PC-3 (cell line): Measurements from ENCODE around the gene TRIM34.

Source experiments
- EZH2 ChIP-seq: fragments of 300-600 bp; sonication (generic); IDR thresholded peaks from one replicate; pipeline ENCODE4 v1.6.1; 2017; ENCODE audit warnings: antibody characterized with exemption, mild to moderate bottlenecking, low read length; ENCODE audit not compliant: unreplicated experiment
- TF ChIP-seq, protein P1 (sequence below): fragments of 300-600 bp; sonication (generic); conservative IDR thresholded peaks from 2 replicates; pipeline ENCODE4 v1.5.1; 2017; ENCODE audit warnings: antibody characterized with exemption, low read depth, mild to moderate bottlenecking, low read length

DNA sequence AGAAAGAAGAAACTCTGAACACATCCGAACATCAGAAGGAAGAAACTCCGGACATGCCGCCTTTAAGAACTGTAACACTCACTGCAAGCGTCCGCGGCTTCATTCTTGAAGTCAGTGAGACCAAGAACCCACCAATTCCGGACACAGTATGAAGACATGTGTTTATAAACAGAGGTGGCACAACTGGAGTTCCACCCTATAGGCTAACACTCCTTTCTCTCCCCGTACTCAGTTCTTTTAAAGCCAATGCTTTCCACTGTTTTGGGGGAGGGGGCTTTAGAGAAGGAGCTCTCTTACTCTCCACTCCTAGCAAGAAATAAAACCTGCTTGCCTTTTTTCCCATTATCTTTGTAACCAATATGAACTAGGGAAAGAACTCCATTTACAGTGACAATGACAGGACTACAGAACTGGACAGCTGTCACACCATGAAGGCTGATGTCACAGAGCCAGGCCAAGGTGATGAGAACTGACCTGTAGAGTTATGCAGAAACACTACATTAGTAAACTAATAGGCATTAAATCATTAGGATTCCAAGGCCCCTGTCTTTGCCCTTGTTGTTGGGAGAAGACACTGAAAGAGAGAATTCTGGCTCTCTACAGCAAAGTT is 59.3 kb downstream of the TRIM34 start:
- TF ChIP-seq, protein P1, sequence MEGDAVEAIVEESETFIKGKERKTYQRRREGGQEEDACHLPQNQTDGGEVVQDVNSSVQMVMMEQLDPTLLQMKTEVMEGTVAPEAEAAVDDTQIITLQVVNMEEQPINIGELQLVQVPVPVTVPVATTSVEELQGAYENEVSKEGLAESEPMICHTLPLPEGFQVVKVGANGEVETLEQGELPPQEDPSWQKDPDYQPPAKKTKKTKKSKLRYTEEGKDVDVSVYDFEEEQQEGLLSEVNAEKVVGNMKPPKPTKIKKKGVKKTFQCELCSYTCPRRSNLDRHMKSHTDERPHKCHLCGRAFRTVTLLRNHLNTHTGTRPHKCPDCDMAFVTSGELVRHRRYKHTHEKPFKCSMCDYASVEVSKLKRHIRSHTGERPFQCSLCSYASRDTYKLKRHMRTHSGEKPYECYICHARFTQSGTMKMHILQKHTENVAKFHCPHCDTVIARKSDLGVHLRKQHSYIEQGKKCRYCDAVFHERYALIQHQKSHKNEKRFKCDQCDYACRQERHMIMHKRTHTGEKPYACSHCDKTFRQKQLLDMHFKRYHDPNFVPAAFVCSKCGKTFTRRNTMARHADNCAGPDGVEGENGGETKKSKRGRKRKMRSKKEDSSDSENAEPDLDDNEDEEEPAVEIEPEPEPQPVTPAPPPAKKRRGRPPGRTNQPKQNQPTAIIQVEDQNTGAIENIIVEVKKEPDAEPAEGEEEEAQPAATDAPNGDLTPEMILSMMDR: no peak
- TF ChIP-seq EZH2: no peak
